HepG2 (cell line): ENCODE data around the gene DIPK1C. TPM values are rescaled to one million over a fixed set of nuclear protein-coding genes. Genes with fewer than 3 reads are reported as not detected.

ENCODE experiments used
- CBFB ChIP-seq: sonication (generic); formaldehyde crosslinking; IDR thresholded peaks from 2 replicates; pipeline ENCODE4 v1.4.0; 2020; ENCODE audit warnings: missing genetic modification reagents
- ETV5 ChIP-seq: IDR thresholded peaks from 2 replicates; pipeline ENCODE4 v1.6.1; 2018; ENCODE audit warnings: missing biosample characterization, missing genetic modification reagents, inconsistent platforms, borderline replicate concordance
- HMG20A ChIP-seq: IDR thresholded peaks from 2 replicates; pipeline ENCODE4 v1.6.1; 2016; ENCODE audit warnings: borderline replicate concordance
- KMT2B ChIP-seq: IDR thresholded peaks from 2 replicates; pipeline ENCODE4 v1.6.1; 2016; ENCODE audit warnings: missing genetic modification reagents, missing compliant biosample characterization
- YY1 ChIP-seq: IDR thresholded peaks from 2 replicates; pipeline ENCODE4 v1.6.1; 2011; ENCODE audit warnings: low read length, low read depth, moderate library complexity, mild to moderate bottlenecking; ENCODE audit not compliant: insufficient read depth, insufficient replicate concordance
- ZNF839 ChIP-seq: sonication (generic); formaldehyde crosslinking; IDR thresholded peaks from 2 replicates; pipeline ENCODE4 v1.4.0; 2020; ENCODE audit warnings: missing genetic modification reagents, mild to moderate bottlenecking, borderline replicate concordance
- polyA plus RNA-seq, 8 experiments: library from polyadenylated mRNA; depleted of rRNA in 3 of 8; stranded (reverse) in 7 of 8; unstranded in 1 of 8; fragments of >200 nt; fragmentation: Illumina TruSeq in 4 of 8; extraction: Trizol in 4 of 8; gene quantifications; 2 replicates each; pipeline versions ENCODE4 v1.2.1 to v1.2.3, GENCODE V29; 2011 to 2016; ENCODE audit warnings: low read depth in 4 of 8, missing spikeins in 1 of 8, mixed read lengths in 1 of 8; ENCODE audit not compliant: insufficient read depth in 1 of 8
- total RNA-seq, 5 experiments: library from RNA; depleted of rRNA; stranded (reverse); fragments of >200 nt; fragmentation: Illumina TruSeq; extraction: Trizol; gene quantifications; 2 replicates each; pipeline ENCODE4 v1.2.3, GENCODE V29; 2016; ENCODE audit warnings: low read depth in 1 of 5
- TF ChIP-seq, protein P1 (sequence below): sonication (generic); formaldehyde crosslinking; IDR thresholded peaks from 2 replicates; pipeline ENCODE4 v1.4.0; 2020; ENCODE audit warnings: missing genetic modification reagents
- TF ChIP-seq, protein P2 (sequence below): sonication (generic); formaldehyde crosslinking; IDR thresholded peaks from 2 replicates; pipeline ENCODE4 v1.4.0; 2020; ENCODE audit warnings: missing genetic modification reagents
- TF ChIP-seq, protein P3 (sequence below): sonication (generic); formaldehyde crosslinking; IDR thresholded peaks from 2 replicates; pipeline ENCODE4 v1.4.0; 2020; ENCODE audit warnings: low read depth, mild to moderate bottlenecking, missing genetic modification reagents
- TF ChIP-seq, protein P4 (sequence below): sonication (generic); formaldehyde crosslinking; conservative IDR thresholded peaks from 2 replicates; pipeline ENCODE4 v1.4.0; 2020; ENCODE audit warnings: missing genetic modification reagents
- TF ChIP-seq, protein P5 (sequence below): sonication (generic); formaldehyde crosslinking; IDR thresholded peaks from 2 replicates; pipeline ENCODE4 v1.4.0; 2020; ENCODE audit warnings: missing genetic modification reagents
- TF ChIP-seq, protein P6 (sequence below): sonication (generic); formaldehyde crosslinking; conservative IDR thresholded peaks from 2 replicates; pipeline ENCODE4 v1.8.0; 2022; ENCODE audit warnings: missing genetic modification reagents

DIPK1C gene
- total and polyA plus RNA-seq, 2 of the 13 experiments (the other 11 are each of a cell fraction or from before 2014, with no cell fraction given) = 1.8 TPM; not detected in 1

DNA sequence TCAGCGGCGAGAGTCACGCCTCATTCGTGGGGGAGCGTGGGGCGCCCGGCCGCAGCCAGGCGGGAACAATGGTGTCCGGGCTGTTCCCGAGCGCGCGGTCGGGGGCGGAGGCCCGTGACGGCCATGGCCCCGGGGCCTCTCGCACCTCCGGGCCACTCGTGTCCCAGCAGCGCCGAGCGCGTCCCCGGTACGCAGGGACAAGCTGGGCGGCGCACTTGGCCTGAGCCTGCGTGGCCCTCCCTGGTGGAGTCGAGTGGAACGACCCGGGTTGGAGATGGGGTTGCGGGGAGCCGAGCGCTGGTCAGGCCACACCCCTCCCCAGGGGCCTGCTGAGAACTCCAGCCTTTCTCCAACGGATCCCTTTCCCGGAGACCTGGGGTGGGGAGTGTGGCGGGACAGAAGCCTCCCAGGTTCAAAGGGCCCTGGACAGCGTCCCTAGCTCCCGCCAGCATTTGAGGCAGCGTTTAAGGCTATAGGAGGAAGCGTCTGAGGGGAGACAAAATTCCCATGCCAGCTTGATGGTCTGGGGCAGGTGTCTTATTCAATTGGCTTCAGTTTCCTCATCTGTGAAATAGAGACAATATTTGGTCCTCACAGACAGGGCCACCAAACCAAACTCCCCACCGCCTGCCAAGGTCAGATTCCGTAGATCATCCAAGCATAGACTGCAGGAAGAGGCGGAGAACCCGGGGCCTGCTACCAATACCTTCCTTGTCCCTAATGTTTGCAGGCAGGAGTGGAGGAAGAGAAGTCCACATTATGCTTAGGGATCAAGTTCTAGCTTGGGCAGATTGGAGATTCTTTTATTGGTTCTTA is 39.6 kb upstream of the DIPK1C start (continued):
- TF ChIP-seq, protein P1, sequence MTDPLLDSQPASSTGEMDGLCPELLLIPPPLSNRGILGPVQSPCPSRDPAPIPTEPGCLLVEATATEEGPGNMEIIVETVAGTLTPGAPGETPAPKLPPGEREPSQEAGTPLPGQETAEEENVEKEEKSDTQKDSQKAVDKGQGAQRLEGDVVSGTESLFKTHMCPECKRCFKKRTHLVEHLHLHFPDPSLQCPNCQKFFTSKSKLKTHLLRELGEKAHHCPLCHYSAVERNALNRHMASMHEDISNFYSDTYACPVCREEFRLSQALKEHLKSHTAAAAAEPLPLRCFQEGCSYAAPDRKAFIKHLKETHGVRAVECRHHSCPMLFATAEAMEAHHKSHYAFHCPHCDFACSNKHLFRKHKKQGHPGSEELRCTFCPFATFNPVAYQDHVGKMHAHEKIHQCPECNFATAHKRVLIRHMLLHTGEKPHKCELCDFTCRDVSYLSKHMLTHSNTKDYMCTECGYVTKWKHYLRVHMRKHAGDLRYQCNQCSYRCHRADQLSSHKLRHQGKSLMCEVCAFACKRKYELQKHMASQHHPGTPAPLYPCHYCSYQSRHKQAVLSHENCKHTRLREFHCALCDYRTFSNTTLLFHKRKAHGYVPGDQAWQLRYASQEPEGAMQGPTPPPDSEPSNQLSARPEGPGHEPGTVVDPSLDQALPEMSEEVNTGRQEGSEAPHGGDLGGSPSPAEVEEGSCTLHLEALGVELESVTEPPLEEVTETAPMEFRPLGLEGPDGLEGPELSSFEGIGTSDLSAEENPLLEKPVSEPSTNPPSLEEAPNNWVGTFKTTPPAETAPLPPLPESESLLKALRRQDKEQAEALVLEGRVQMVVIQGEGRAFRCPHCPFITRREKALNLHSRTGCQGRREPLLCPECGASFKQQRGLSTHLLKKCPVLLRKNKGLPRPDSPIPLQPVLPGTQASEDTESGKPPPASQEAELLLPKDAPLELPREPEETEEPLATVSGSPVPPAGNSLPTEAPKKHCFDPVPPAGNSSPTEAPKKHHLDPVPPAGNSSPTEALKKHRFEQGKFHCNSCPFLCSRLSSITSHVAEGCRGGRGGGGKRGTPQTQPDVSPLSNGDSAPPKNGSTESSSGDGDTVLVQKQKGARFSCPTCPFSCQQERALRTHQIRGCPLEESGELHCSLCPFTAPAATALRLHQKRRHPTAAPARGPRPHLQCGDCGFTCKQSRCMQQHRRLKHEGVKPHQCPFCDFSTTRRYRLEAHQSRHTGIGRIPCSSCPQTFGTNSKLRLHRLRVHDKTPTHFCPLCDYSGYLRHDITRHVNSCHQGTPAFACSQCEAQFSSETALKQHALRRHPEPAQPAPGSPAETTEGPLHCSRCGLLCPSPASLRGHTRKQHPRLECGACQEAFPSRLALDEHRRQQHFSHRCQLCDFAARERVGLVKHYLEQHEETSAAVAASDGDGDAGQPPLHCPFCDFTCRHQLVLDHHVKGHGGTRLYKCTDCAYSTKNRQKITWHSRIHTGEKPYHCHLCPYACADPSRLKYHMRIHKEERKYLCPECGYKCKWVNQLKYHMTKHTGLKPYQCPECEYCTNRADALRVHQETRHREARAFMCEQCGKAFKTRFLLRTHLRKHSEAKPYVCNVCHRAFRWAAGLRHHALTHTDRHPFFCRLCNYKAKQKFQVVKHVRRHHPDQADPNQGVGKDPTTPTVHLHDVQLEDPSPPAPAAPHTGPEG (CRISPR knock-in tag) = 0 out of 2 replicates have a peak, but pooled peaks have one; percentile 22
- peak; percentile 54 for TF ChIP-seq YY1
- no peak; the same call in 1 of the 2 replicates for TF ChIP-seq CBFB (CRISPR knock-in tag)
- TF ChIP-seq, protein P2, sequence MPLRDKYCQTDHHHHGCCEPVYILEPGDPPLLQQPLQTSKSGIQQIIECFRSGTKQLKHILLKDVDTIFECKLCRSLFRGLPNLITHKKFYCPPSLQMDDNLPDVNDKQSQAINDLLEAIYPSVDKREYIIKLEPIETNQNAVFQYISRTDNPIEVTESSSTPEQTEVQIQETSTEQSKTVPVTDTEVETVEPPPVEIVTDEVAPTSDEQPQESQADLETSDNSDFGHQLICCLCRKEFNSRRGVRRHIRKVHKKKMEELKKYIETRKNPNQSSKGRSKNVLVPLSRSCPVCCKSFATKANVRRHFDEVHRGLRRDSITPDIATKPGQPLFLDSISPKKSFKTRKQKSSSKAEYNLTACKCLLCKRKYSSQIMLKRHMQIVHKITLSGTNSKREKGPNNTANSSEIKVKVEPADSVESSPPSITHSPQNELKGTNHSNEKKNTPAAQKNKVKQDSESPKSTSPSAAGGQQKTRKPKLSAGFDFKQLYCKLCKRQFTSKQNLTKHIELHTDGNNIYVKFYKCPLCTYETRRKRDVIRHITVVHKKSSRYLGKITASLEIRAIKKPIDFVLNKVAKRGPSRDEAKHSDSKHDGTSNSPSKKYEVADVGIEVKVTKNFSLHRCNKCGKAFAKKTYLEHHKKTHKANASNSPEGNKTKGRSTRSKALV = no peak
- TF ChIP-seq, protein P3, sequence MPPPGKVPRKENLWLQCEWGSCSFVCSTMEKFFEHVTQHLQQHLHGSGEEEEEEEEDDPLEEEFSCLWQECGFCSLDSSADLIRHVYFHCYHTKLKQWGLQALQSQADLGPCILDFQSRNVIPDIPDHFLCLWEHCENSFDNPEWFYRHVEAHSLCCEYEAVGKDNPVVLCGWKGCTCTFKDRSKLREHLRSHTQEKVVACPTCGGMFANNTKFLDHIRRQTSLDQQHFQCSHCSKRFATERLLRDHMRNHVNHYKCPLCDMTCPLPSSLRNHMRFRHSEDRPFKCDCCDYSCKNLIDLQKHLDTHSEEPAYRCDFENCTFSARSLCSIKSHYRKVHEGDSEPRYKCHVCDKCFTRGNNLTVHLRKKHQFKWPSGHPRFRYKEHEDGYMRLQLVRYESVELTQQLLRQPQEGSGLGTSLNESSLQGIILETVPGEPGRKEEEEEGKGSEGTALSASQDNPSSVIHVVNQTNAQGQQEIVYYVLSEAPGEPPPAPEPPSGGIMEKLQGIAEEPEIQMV (CRISPR knock-in tag) = no peak; the same call in none of the 2 replicates
- no peak for TF ChIP-seq ZNF839
- TF ChIP-seq HMG20A (CRISPR knock-in tag) = no peak
- TF ChIP-seq, protein P4, sequence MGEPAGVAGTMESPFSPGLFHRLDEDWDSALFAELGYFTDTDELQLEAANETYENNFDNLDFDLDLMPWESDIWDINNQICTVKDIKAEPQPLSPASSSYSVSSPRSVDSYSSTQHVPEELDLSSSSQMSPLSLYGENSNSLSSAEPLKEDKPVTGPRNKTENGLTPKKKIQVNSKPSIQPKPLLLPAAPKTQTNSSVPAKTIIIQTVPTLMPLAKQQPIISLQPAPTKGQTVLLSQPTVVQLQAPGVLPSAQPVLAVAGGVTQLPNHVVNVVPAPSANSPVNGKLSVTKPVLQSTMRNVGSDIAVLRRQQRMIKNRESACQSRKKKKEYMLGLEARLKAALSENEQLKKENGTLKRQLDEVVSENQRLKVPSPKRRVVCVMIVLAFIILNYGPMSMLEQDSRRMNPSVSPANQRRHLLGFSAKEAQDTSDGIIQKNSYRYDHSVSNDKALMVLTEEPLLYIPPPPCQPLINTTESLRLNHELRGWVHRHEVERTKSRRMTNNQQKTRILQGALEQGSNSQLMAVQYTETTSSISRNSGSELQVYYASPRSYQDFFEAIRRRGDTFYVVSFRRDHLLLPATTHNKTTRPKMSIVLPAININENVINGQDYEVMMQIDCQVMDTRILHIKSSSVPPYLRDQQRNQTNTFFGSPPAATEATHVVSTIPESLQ (CRISPR knock-in tag) = no peak
- TF ChIP-seq, protein P5, sequence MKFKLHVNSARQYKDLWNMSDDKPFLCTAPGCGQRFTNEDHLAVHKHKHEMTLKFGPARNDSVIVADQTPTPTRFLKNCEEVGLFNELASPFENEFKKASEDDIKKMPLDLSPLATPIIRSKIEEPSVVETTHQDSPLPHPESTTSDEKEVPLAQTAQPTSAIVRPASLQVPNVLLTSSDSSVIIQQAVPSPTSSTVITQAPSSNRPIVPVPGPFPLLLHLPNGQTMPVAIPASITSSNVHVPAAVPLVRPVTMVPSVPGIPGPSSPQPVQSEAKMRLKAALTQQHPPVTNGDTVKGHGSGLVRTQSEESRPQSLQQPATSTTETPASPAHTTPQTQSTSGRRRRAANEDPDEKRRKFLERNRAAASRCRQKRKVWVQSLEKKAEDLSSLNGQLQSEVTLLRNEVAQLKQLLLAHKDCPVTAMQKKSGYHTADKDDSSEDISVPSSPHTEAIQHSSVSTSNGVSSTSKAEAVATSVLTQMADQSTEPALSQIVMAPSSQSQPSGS = no peak
- TF ChIP-seq, protein P6, sequence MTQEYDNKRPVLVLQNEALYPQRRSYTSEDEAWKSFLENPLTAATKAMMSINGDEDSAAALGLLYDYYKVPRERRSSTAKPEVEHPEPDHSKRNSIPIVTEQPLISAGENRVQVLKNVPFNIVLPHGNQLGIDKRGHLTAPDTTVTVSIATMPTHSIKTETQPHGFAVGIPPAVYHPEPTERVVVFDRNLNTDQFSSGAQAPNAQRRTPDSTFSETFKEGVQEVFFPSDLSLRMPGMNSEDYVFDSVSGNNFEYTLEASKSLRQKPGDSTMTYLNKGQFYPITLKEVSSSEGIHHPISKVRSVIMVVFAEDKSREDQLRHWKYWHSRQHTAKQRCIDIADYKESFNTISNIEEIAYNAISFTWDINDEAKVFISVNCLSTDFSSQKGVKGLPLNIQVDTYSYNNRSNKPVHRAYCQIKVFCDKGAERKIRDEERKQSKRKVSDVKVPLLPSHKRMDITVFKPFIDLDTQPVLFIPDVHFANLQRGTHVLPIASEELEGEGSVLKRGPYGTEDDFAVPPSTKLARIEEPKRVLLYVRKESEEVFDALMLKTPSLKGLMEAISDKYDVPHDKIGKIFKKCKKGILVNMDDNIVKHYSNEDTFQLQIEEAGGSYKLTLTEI = no peak
- peak; percentile 16; the same call in 1 of the 2 replicates for TF ChIP-seq ETV5
- no peak for TF ChIP-seq KMT2B (CRISPR knock-in tag)
